Lower leg skin (tissue), 4 donors: Measurements from ENCODE around the gene CSHL1. TPM values are rescaled to one million over a fixed set of nuclear protein-coding genes. Genes with fewer than 3 reads are reported as not detected.
"Not testable (repeated sequence)": the region's sequence is repeated elsewhere in the genome, so short reads cannot be mapped to it uniquely, and the experiment has no call there.

Source experiments
- DNase-seq, 2 donors: peaks; one replicate each; pipeline ENCODE4 v3.0.0-alpha.2; 2019; ENCODE audit warnings: low spot score in 2 of 2
- H3K4me3 ChIP-seq: fragments of 200-600 bp; sonication (generic); 2 replicates; pipeline ENCODE4 v1.5.1; 2017; ENCODE audit warnings: mild to moderate bottlenecking, low read depth; ENCODE audit not compliant: poor library complexity, severe bottlenecking
- WGBS, 2 donors: methylation state at CpG; one replicate each; pipeline ENCODE4 v1.1.5; 2018; 5-methylcytosine and 5-hydroxymethylcytosine counted together
- intact Hi-C: fragments of 100-400 bp; cut with DNase I; formaldehyde crosslinking; loops from one replicate; pipeline ENCODE4 v1.15.0; 2023; ENCODE audit warnings: low total_unique reads
- total RNA-seq, 4 donors: library from RNA; depleted of rRNA; stranded (reverse); fragments of >200 nt; gene quantifications; one replicate each; pipeline ENCODE4 v1.1.0, GENCODE V29; 2016

The CSHL1 gene
- total RNA-seq, 4 donors from 2014 or later = not detected

DNA sequence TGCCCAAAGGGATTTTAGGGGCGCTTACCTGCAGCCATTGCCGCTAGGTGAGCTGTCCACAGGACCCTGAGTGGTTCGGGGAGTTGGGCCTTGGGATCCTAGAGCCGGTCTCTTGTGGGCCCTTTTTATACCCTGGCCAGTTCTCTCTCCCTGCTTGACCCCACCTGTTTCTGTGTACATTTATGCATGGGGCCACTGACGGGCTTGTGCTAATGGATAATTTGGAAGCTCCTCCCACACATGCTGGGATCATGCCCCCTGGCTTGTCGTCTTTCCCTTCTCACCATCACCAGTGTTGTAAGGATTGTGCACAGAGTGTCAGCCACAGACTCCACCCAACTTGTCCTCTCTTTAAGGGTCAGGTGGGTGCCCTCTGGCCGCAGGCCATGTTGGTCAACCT is 37.5 kb downstream of the CSHL1 start, which contains the start of gene CSH2:
TSS of gene CSH2 (minus strand) at position 101 of the 400 bp plus-strand sequence. CDS start at position 38, 63 bp downstream.
- H3K4me3 ChIP-seq, DNase-seq, intact Hi-C loops: not testable (repeated sequence)
- 80 to 100% methylated on average over 1 to 3 of the region's 7 CpGs for WGBS, 2 donors

DNA sequence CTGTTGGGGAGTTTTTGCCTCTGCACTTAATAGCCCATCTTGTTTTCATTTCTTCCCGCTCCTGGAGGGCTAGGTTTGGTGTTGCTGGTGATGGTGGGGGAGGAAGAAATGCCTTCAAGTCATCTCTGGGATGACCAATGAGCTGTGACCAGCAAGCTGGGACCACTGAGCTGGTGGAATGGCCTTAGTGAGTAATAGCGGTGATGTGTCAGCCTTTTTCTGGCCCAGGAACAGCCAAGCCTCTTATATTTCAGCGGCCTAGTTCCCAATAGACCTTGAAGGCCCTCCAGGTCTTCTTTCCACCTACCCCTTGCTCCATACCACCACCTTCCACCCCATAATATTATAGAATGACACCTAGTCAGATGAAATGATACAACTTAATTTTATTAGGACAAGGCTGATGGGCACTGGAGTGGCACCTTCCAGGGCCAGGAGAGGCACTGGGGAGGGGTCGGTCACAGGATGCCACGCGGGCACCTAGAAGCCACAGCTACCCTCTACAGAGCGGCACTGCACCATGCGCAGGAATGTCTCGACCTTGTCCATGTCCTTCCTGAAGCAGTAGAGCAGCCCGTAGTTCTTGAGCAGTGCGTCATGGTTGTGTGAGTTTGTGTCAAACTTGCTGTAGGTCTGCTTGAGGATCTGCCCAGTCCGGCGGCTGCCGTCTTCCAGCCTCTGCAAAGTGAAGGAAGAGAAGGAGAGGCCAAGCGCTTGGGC is 39.3 kb downstream of the CSHL1 start:
- H3K4me3 ChIP-seq, intact Hi-C loops, DNase-seq: not testable (repeated sequence)
- WGBS, 2 donors = 93 to 95% methylated on average over 15 of the region's 15 CpGs

DNA sequence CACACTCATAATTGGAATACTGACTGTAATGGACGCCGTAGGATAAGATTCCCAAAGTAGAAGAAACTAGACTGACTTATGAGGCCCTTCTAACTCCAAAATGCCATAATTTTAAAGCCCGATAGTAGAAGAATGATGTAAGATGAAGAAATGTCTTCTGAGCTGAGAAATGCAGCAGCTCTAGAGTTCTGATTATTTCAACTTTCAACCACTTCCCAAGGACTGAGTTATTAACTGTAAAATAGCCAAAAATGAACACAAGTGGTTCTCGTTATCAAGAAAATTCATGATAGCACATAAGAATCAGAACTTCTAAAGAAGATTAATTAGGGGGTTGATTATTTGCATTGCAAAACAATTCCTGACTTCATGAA is 40.8 kb downstream of the CSHL1 start:
- DNase-seq, H3K4me3 ChIP-seq, intact Hi-C loops: not testable (repeated sequence)
- 79 to 85% methylated on average over 4 of the region's 4 CpGs for WGBS, 2 donors

DNA sequence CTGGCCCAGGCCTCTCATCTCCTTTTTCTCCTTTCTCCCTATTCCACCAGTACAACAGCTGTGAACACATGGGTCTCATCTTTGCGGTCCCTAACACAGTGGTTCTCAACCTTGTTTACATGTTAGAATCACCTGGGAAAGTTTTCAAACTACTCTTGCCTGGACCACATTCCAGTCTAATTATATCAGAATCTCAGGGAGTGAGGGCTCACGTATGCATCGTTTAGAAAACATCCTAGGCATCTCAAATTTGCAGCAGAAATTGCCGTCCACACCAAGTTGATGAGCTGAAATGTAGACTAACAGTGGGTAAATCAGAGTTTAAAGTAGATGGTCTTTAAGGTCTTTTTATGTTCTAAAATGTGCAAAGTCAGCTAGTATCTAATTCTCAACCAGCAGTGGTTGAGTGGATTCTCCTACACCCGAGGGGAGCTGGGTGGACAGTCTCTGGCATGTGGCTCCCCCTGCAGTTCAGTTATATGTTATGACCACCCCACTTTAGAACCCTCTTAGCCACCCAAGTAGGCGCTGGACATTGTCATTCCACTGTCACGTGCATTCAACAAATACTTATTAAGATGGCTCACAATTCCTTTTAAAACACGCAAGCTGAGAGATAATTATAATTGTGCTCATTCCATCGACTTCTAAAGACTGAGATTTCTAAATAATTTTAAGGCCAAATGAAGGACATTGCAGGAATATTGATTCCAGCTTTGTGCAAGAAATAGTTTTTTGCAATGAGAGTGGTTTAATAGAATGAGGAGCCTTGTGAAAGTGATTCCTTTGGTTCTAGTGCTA is 41.4 kb downstream of the CSHL1 start:
- intact Hi-C loops, H3K4me3 ChIP-seq, DNase-seq: not testable (repeated sequence)
- WGBS, 2 donors = 47 to 54% methylated on average over 9 of the region's 9 CpGs

DNA sequence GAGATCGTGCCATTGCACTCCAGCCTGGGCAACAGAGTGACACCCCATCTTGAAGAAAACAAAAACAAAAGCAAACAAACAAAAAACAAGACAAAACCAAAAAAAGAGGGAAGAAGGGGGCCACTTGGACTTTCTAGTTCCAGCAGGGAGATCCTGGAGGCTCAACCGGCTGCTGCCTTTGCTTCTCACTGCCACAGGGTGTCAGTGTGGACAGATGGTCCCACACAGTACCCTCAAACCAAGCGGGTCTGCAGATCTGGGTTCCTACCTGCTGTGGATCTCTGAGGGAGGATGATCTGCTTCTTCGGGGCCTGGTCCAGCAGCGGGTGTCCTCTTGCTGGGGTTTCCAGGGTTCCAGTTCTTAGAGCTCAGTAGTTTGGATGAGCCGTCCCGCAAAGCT is 44.4 kb downstream of the CSHL1 start:
- DNase-seq, H3K4me3 ChIP-seq, intact Hi-C loops: not testable (repeated sequence)
- 85 to 90% methylated on average over 7 of the region's 7 CpGs for WGBS, 2 donors

Other genes with a start within 250 kb of the CSHL1 start
- 1 to 10 TPM; 3.3 to 9.0 (median 4.8) TPM for gene LIMD2, start 211.1 kb downstream of the CSHL1 start, total RNA-seq
- 10 to 100 TPM; 15.8 to 26.4 (median 19.3) TPM for gene STRADA, start 169.5 kb downstream of the CSHL1 start, total RNA-seq
- 10 to 100 TPM; 48.7 to 71.9 (median 59.5) TPM for gene CCDC47, start 137.7 kb downstream of the CSHL1 start, total RNA-seq
- gene DDX42, start 137.1 kb downstream of the CSHL1 start, total RNA-seq = 10 to 100 TPM; 59.1 to 87.4 (median 64.0) TPM
- 100 to 1,000 TPM in 1 of 4 donors, 10 to 100 TPM in 3; 68.9 to 126 (median 88.7) TPM for gene PSMC5, start 83.8 kb downstream of the CSHL1 start, total RNA-seq
- 10 to 100 TPM; 28.4 to 76.8 (median 47.2) TPM for gene FTSJ3, start 83.6 kb downstream of the CSHL1 start, total RNA-seq
- 100 to 1,000 TPM; 235 to 310 (median 272) TPM for gene SMARCD2, start 68.6 kb downstream of the CSHL1 start, total RNA-seq
- gene CSH2, start 37.6 kb downstream of the CSHL1 start, total RNA-seq = not detected
- gene GH2, start 29.3 kb downstream of the CSHL1 start, total RNA-seq = not detected
- not detected for gene CSH1, start 14.7 kb downstream of the CSHL1 start, total RNA-seq
- not detected for gene GH1, start 7.6 kb upstream of the CSHL1 start, total RNA-seq
- gene CD79B, start 21.1 kb upstream of the CSHL1 start, total RNA-seq = 1 to 10 TPM in 3 of 4 donors, under 1 TPM in 1; 0.72 to 5.8 (median 3.5) TPM
- gene SCN4A, start 61.7 kb upstream of the CSHL1 start, total RNA-seq = 1 to 10 TPM in 1 of 4 donors, under 1 TPM in 3; 0.80 to 1.5 (median 0.81) TPM
- under 1 TPM in 1 of 4 donors, not detected in 3; 0.17 TPM for gene PRR29, start 87.1 kb upstream of the CSHL1 start, total RNA-seq
- 10 to 100 TPM; 11.5 to 26.8 (median 19.9) TPM for gene ICAM2, start 109.4 kb upstream of the CSHL1 start, total RNA-seq
- 10 to 100 TPM; 18.2 to 44.0 (median 22.8) TPM for gene ERN1, start 218.9 kb upstream of the CSHL1 start, total RNA-seq